ENCODE data around the gene FN3K. TPM values are rescaled to one million over a fixed set of nuclear protein-coding genes. Genes with fewer than 3 reads are reported as not detected.

FN3K gene
- total and polyA plus RNA-seq, 2 of the 8 experiments (the other 6 are each of a cell fraction or from before 2014, with no cell fraction given), result 0.88 to 14.2 TPM

GRCh38 chr17:82782657-82783207 is 47.3 kb downstream of the FN3K start:
- H2BK12ac ChIP-seq (ENCODE audit: low read depth, low read length), result no peak overlapping the region
- no peak overlapping the region for H3K9ac ChIP-seq (replicated peaks in 1 of 4; ENCODE audit: extremely low read depth in 1 of 4, low read depth in 3 of 4, low read length in 3 of 4)
- DNase-seq (ENCODE audit: low read depth in 1 of 2, low spot score in 2 of 2) (no peak), FAIRE-seq (no peak)
- no peak overlapping the region for H4K5ac ChIP-seq (ENCODE audit: insufficient read length, low read depth, low read length)
- no peak overlapping the region for H2AFZ ChIP-seq (ENCODE audit: low read length)
- no peaks in the 10 kb centered on the region for H3K23me2 ChIP-seq (ENCODE audit: low read depth, low read length)
- no peak overlapping the region for H4K91ac ChIP-seq (replicated peaks; ENCODE audit: insufficient read length, low read length)
- H3K56ac ChIP-seq (replicated peaks; ENCODE audit: insufficient read length, low read depth, low read length), result no peak overlapping the region
- no peak overlapping the region for H3K14ac ChIP-seq (ENCODE audit: insufficient read length)
- H2BK20ac ChIP-seq (ENCODE audit: low read length), result no peak overlapping the region
- no peak overlapping the region for H3K18ac ChIP-seq (ENCODE audit: extremely low read depth, low read length)
- no peak overlapping the region for H2BK15ac ChIP-seq (ENCODE audit: low read length)
- no peak overlapping the region for H3K4me3 ChIP-seq (ENCODE audit: extremely low read depth in 1 of 4, insufficient read depth in 2 of 4, low read depth in 3 of 4, low read length in 4 of 4)
- H3K36me3 ChIP-seq (ENCODE audit: control insufficient read depth in 2 of 4, insufficient read depth in 4 of 4, low read length in 3 of 4), result peaks cover 5 to 25% (median 13%) of the 10 kb centered on the region in 4 experiments; a peak in 7 of 8 replicates
- peaks cover 0 to 19% of the 10 kb centered on the region in 2 experiments; a peak in 2 of 4 replicates for H3K79me2 ChIP-seq (ENCODE audit: control insufficient read depth in 1 of 2, insufficient read depth in 2 of 2, low read length in 2 of 2)
- 93% methylated on average over 42 of the region's 42 CpGs; no CpG with 5 or more reads in 1 of the 2 experiments for WGBS, 2 experiments (ENCODE audit: extremely low coverage in 1 of 2, insufficient coverage in 1 of 2, insufficient read length in 1 of 2, insufficient replicate concordance in 2 of 2, low coverage in 1 of 2, low lambda C conversion rate in 2 of 2, missing lambda C conversion rate in 1 of 2)
- H2BK120ac ChIP-seq (replicated peaks; ENCODE audit: low read depth, low read length), result no peak overlapping the region
- no peak overlapping the region for H3K23ac ChIP-seq (ENCODE audit: insufficient read length)
- H3K4ac ChIP-seq (replicated peaks; ENCODE audit: insufficient read length, low read depth, low read length), result no peak overlapping the region
- H4K8ac ChIP-seq (ENCODE audit: extremely low read depth, insufficient read depth, low read length), result no peak overlapping the region; the same call in 1 of the 2 replicates
- POLR2A ChIA-PET (ENCODE audit: partially characterized antibody), result no interaction called here
- no peaks in the 10 kb centered on the region for H3K27me3 ChIP-seq (replicated peaks in 1 of 4; ENCODE audit: control insufficient read depth in 3 of 4, extremely low read depth in 1 of 4, insufficient read depth in 3 of 4, low read length in 3 of 4)
- no peak overlapping the region for H3K27ac ChIP-seq (ENCODE audit: low read depth, low read length)
- no peak overlapping the region for H2AK5ac ChIP-seq (ENCODE audit: low read depth, low read length)
- no peak overlapping the region; the same call in 1 of the 2 replicates for H2BK5ac ChIP-seq (ENCODE audit: low read depth, low read length)
- H3K9me3 ChIP-seq (ENCODE audit: insufficient read depth in 2 of 2, low read depth in 1 of 2, low read length in 1 of 2), result peaks cover 0 to 3% of the 10 kb centered on the region in 2 experiments; a peak in 1 of 4 replicates
- CTCF ChIA-PET (ENCODE audit: partially characterized antibody), result interaction anchor here (0.6 to 2.6 kb wide), 13 partner anchors 12 to 456 kb away, joined by 3 to 11 read pairs (median 4); no protein-coding TSS in a partner anchor
- H4K20me1 ChIP-seq (replicated peaks in 1 of 2; ENCODE audit: control insufficient read depth in 1 of 2, insufficient read depth in 2 of 2, low read length in 2 of 2), result peaks cover 13 to 23% of the 10 kb centered on the region in 2 experiments
- peaks cover 23% of the 10 kb centered on the region for H3K79me1 ChIP-seq (ENCODE audit: low read depth, low read length)
- H3K4me2 ChIP-seq (ENCODE audit: insufficient read depth in 1 of 2, low read depth in 2 of 2, low read length in 2 of 2), result no peak overlapping the region
- H3K4me1 ChIP-seq (replicated peaks in 1 of 4; ENCODE audit: control insufficient read depth in 3 of 4, insufficient read depth in 4 of 4, low read length in 3 of 4), result peaks cover 0 to 4% (median 1%) of the 10 kb centered on the region in 4 experiments; a peak in 2 of 7 replicates
- no peak for TF ChIP-seq ATF3 (IDR thresholded peaks at IDR 0.05; ENCODE audit: insufficient read depth, low read depth, low read length)
- TF ChIP-seq SUZ12 (IDR thresholded peaks at IDR 0.05; ENCODE audit: low read length), result no peak
- no peak for TF ChIP-seq POLR2AphosphoS5 (IDR thresholded peaks at IDR 0.05; ENCODE audit: low read depth, low read length)
- no peak for TF ChIP-seq SAP30 (IDR thresholded peaks at IDR 0.05; ENCODE audit: insufficient read depth, insufficient replicate concordance, low read length)
- no peak for TF ChIP-seq MAX (IDR thresholded peaks at IDR 0.05)
- no peak for TF ChIP-seq RNF2 (IDR thresholded peaks at IDR 0.05; ENCODE audit: borderline replicate concordance, low read depth, low read length, missing control alignments, poor library complexity, severe bottlenecking)
- TF ChIP-seq CBX8 (IDR thresholded peaks at IDR 0.05; ENCODE audit: borderline replicate concordance, low read depth, low read length), result no peak
- no peak for TF ChIP-seq POLR2A (IDR thresholded peaks at IDR 0.05; ENCODE audit: control extremely low read depth in 1 of 2, low read depth in 2 of 2, low read length in 2 of 2)
- TF ChIP-seq SP4 (IDR thresholded peaks at IDR 0.05; ENCODE audit: low read length), result no peak
- TF ChIP-seq RBBP5 (IDR thresholded peaks at IDR 0.05; ENCODE audit: borderline replicate concordance, low read depth, low read length), result no peak
- no peak for TF ChIP-seq TBP (IDR thresholded peaks at IDR 0.05; ENCODE audit: low read depth, low read length)
- TF ChIP-seq KDM1A (IDR thresholded peaks at IDR 0.05; ENCODE audit: borderline replicate concordance, low read length), result no peak

Measured in H1 (cell line).